ENCODE data around the gene GAS5.

GAS5 gene

DNA sequence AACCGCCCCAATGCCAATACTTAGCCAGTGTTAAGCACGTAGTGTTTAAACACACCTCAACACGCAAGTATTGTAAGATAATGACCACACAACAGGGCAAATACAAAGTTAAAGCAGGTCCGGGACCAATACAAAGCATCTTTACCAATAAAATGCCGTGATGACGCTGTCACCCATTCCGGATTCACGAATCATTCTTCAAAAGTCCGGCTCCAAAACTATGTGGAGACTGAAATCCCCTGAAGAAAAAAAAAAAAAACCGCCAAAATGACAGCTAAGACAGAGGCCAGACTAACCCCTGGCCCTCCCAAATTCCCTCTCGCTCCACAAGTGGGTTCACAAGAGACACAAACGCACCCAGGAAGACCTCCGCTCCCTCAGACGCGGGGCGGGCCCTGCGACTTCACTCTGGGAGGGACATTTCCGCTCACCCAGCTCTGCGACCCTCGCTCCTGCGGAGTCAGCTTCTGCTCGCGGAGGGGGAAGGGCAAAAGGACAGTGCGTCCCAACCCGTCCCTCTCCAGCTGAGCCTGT, 43.9 kb downstream of the GAS5 start:
- ATAC-seq (peak; percentile 62), DNase-seq (no peak)
- no peaks in the 10 kb centered on the region for H3K9me3 Mint-ChIP-seq
- peaks cover 58% of the 10 kb centered on the region for H3K4me1 Mint-ChIP-seq
- H3K27me3 Mint-ChIP-seq = no peaks in the 10 kb centered on the region
- H3K27ac Mint-ChIP-seq = peak overlapping the region; percentile 94
- peak overlapping the region; percentile 91 for H3K4me3 Mint-ChIP-seq
- peaks cover 33% of the 10 kb centered on the region for H3K36me3 Mint-ChIP-seq (ENCODE audit: low read depth)

DNA sequence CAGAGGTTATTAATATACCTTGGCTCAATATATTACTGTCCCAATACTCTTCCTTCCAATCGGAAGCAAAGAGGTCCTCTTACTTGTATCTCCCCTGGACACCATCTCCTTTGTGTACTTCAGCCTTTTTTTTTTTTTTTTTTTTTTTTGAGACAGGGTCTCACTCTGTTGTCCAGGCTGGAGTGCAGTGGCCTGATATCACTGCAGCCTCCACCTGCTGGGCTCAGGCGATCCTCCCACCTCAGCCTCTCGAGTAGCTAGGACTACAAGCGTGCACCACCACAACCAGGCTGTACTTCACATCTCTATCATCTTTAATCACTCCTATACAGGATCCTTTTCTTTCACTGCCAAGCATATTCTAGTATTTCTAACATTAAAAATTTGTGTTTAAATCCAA, 46.1 kb downstream of the GAS5 start:
- no peak overlapping the region for H3K27ac Mint-ChIP-seq
- no peaks in the 10 kb centered on the region for H3K27me3 Mint-ChIP-seq
- peaks cover 43% of the 10 kb centered on the region for H3K4me1 Mint-ChIP-seq
- H3K36me3 Mint-ChIP-seq (ENCODE audit: low read depth) = peaks cover 30% of the 10 kb centered on the region
- ATAC-seq (no peak), DNase-seq (no peak)
- H3K4me3 Mint-ChIP-seq = peak overlapping the region; percentile 91
- no peaks in the 10 kb centered on the region for H3K9me3 Mint-ChIP-seq

DNA sequence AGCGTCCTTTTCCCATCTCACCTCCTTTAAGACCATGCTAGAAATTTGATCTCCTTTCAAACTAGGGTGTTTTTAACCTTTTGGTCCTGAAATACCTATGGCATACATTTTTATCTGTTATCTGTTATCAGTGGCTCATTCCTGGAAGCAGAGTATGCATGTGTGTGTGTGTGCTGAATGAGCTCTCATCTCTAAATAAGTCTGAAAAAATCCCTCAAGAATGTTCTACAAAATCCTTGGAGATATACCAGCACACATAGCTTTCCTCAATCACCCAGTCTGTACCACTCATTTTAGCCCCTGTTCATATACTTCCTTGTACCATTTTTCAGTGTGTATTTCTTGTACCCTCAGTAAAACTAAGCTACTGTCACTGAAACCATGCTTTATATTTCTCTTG, 49.3 kb downstream of the GAS5 start:
- no peak overlapping the region for H3K27ac Mint-ChIP-seq
- H3K4me1 Mint-ChIP-seq = peaks cover 39% of the 10 kb centered on the region
- H3K4me3 Mint-ChIP-seq = no peak overlapping the region
- ATAC-seq = no peak
- DNase-seq = no peak
- H3K9me3 Mint-ChIP-seq = no peaks in the 10 kb centered on the region
- no peaks in the 10 kb centered on the region for H3K27me3 Mint-ChIP-seq
- peaks cover 38% of the 10 kb centered on the region for H3K36me3 Mint-ChIP-seq (ENCODE audit: low read depth)

Measured in activated naive CD8-positive, alpha-beta T cell treated with anti-CD3 and anti-CD28 coated beads, Interleukin-2, amount 50 U/mL, for 24 hours (primary cell).